DND-41 (cell line): ENCODE measurements around the gene TMF1.
A peak's percentile ranks its signal among the peaks of the same experiment; 100 is the strongest.

Source experiments
- ATAC-seq: fragments of 200-7000 bp; cut with Tn5 transposase; 3 replicates; pipeline ENCODE4 v1.9.1; 2021; ENCODE audit warnings: low read depth; ENCODE audit not compliant: insufficient read depth
- DNase-seq: peaks from one replicate; pipeline ENCODE4 v3.0.0-alpha.2; 2020
- H2AFZ ChIP-seq: 2 replicates; pipeline ENCODE4 v1.6.0; 2012; ENCODE audit warnings: low read depth, low read length
- H3K27ac ChIP-seq: 2 replicates; pipeline ENCODE4 v1.5.1; 2012; ENCODE audit warnings: low read length, inconsistent platforms
- H3K27me3 ChIP-seq: fragments of 200-600 bp; sonication (generic); 2 replicates; pipeline ENCODE4 v1.6.0; 2012; ENCODE audit warnings: low read length, mild to moderate bottlenecking, inconsistent platforms; ENCODE audit not compliant: insufficient read depth, poor library complexity
- H3K36me3 ChIP-seq: 2 replicates; pipeline ENCODE4 v1.5.1; 2012; ENCODE audit warnings: low read length, inconsistent platforms; ENCODE audit not compliant: insufficient read depth
- H3K4me1 ChIP-seq: 2 replicates; pipeline ENCODE4 v1.5.1; 2012; ENCODE audit warnings: mild to moderate bottlenecking, low read length; ENCODE audit not compliant: insufficient read depth
- H3K4me2 ChIP-seq: 2 replicates; pipeline ENCODE4 v1.6.0; 2012; ENCODE audit warnings: mild to moderate bottlenecking, moderate library complexity, low read length, inconsistent platforms; ENCODE audit not compliant: insufficient read depth
- H3K4me3 ChIP-seq, 2 experiments: fragments of 200-600 bp in 1 of 2; shearing (Covaris generic) in 1 of 2; 2 replicates each; pipeline ENCODE4 v1.5.1; 2012 to 2016; ENCODE audit warnings: inconsistent platforms in 2 of 2, low read length in 2 of 2, mild to moderate bottlenecking in 2 of 2, low read depth in 1 of 2, moderate library complexity in 1 of 2
- H3K79me2 ChIP-seq: 2 replicates; pipeline ENCODE4 v1.6.0; 2012; ENCODE audit warnings: low read length, inconsistent platforms; ENCODE audit not compliant: insufficient read depth
- H3K9ac ChIP-seq: 2 replicates; pipeline ENCODE4 v1.6.0; 2012; ENCODE audit warnings: low read depth, mild to moderate bottlenecking, inconsistent platforms, low read length, moderate library complexity
- H3K9me3 ChIP-seq: 2 replicates; pipeline ENCODE4 v1.5.1; 2012; ENCODE audit warnings: low read length, moderate library complexity, mild to moderate bottlenecking, inconsistent platforms; ENCODE audit not compliant: insufficient read depth, severe bottlenecking
- H4K20me1 ChIP-seq: 2 replicates; pipeline ENCODE4 v1.6.0; 2012; ENCODE audit warnings: low read length; ENCODE audit not compliant: insufficient read depth
- EZH2 ChIP-seq: IDR thresholded peaks from 3 replicates; pipeline ENCODE4 v1.6.1; 2012; ENCODE audit warnings: borderline replicate concordance, low read depth, mild to moderate bottlenecking, moderate library complexity, low read length, inconsistent platforms; ENCODE audit not compliant: severe bottlenecking
- TF ChIP-seq, protein P1 (sequence below): IDR thresholded peaks from 2 replicates; pipeline ENCODE4 v1.5.1; 2012; ENCODE audit warnings: borderline replicate concordance, low read length, moderate library complexity, mild to moderate bottlenecking; ENCODE audit not compliant: poor library complexity, severe bottlenecking; ENCODE audit errors: extremely low read depth

Gene TMF1

DNA sequence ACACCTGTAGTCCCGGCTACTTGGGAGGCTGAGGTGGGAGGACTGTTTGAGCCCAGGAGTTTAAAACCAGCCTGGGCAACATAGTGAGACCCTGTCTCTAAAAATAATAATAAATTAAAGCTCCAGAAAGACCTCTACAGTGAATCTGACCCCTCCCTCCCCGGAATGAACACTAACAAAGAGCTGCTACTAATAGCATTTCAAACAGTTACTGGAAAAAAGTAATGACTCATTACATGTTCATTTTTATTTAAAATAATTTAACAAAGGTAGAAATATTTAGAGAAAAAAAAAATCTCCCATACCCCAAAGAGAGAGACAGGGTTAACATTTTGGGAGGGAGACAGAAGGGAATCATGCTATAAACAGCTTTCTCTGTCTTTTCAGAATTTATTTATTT is 30.2 kb upstream of the TMF1 start:
- TF ChIP-seq, protein P1, sequence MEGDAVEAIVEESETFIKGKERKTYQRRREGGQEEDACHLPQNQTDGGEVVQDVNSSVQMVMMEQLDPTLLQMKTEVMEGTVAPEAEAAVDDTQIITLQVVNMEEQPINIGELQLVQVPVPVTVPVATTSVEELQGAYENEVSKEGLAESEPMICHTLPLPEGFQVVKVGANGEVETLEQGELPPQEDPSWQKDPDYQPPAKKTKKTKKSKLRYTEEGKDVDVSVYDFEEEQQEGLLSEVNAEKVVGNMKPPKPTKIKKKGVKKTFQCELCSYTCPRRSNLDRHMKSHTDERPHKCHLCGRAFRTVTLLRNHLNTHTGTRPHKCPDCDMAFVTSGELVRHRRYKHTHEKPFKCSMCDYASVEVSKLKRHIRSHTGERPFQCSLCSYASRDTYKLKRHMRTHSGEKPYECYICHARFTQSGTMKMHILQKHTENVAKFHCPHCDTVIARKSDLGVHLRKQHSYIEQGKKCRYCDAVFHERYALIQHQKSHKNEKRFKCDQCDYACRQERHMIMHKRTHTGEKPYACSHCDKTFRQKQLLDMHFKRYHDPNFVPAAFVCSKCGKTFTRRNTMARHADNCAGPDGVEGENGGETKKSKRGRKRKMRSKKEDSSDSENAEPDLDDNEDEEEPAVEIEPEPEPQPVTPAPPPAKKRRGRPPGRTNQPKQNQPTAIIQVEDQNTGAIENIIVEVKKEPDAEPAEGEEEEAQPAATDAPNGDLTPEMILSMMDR: no peak
- no peak for TF ChIP-seq EZH2
- H3K9me3 ChIP-seq: no peaks in the 10 kb centered on the region
- H3K4me1 ChIP-seq: peaks cover 81% of the 10 kb centered on the region
- H2AFZ ChIP-seq: no peak overlapping the region
- H3K9ac ChIP-seq: peak overlapping the region; percentile 86
- DNase-seq: no peak
- H3K36me3 ChIP-seq: no peaks in the 10 kb centered on the region; the same call in 1 of the 2 replicates
- no peak overlapping the region for H3K4me3 ChIP-seq
- no peaks in the 10 kb centered on the region for H3K27me3 ChIP-seq
- H3K4me2 ChIP-seq: peak overlapping the region; percentile 91
- ATAC-seq: no peak
- H3K79me2 ChIP-seq: peaks cover 64% of the 10 kb centered on the region
- H3K27ac ChIP-seq: peak overlapping the region; percentile 68
- H4K20me1 ChIP-seq: no peaks in the 10 kb centered on the region

DNA sequence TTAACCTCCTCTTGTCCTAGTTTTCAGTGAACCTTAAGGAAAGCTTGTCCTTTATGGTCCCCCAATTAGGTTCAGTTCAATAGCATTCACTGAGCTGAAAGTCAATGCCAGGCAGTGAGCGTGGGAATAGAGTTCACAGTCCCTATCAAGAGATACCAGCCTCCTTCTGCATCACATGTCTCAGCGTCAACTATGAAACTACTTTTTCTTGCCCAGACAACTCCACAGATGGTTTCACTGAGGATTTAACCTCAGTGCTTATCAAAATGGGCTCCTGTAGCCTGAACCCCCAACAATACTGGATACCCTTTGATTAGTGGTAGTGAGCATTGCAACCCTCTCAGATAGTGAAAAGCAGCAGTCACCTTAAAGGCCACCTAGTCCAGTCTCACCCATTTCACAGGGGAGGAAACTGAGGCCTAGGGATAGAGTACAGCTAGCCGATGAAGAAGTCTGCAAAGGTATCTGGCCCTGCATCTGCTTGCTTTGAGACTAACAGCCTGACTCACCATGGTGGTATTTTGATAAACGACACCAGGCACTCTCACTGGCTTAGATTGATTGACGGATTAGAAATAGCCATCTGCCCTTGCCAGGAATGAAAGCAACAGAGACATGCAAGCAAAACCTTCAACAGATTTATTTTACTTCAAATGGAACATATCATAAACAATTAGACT is 29.6 kb upstream of the TMF1 start:
- H3K79me2 ChIP-seq: peaks cover 64% of the 10 kb centered on the region
- ATAC-seq (no peak), DNase-seq (no peak)
- H3K27ac ChIP-seq: peak overlapping the region; percentile 19; the same call in 1 of the 2 replicates
- H3K4me3 ChIP-seq: no peak overlapping the region
- H3K36me3 ChIP-seq: peaks cover 1% of the 10 kb centered on the region; the same call in 1 of the 2 replicates
- no peak overlapping the region for H3K9ac ChIP-seq
- H2AFZ ChIP-seq: no peak overlapping the region
- no peak overlapping the region for H3K4me2 ChIP-seq
- H4K20me1 ChIP-seq: no peaks in the 10 kb centered on the region
- no peaks in the 10 kb centered on the region for H3K27me3 ChIP-seq
- H3K4me1 ChIP-seq: peaks cover 75% of the 10 kb centered on the region
- no peaks in the 10 kb centered on the region for H3K9me3 ChIP-seq
- TF ChIP-seq, protein P1: no peak
- no peak for TF ChIP-seq EZH2

DNA sequence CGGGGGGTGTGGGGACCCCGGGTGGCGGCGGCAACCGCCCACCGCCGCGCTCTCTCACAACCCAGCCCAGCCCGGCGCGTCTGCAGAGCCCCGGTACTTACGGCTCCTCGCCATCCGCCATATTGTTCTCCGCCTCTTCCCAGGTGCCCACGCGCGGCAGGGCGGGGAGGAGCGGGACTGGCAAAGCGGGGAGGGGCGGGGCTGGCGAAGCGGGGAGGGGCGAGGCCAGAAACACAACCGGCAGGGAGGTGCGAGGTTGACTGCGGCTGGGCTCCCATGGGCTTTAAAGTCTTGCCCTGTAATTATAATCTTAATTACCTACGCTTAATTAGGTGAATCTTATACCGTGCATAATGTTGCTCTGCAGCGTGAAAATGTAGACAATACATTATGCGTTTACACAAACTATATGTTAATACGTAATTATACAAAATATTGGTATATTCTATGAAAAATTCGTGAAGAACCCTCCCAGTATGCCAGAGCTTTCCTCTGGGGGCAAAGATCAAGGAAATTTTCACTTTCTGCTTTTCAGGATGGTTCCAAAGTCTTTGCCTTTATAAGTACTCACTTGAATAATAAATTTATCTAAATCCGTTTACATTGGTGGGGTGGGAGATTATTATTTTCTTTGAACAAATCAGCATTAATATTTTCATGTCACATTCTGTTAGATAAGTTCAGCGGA is 28.2 kb upstream of the TMF1 start, which contains the start of gene UBA3:
Gene UBA3, minus strand, starts transcription at position 133 of the 688 bp plus-strand sequence. Its CDS starts 12 bp downstream, at position 121.
- no peaks in the 10 kb centered on the region for H4K20me1 ChIP-seq
- H3K9ac ChIP-seq: peak within 1 kb of the TSS; percentile 74
- peak within 1 kb of the TSS; percentile 55 to 83 for H3K4me3 ChIP-seq
- no peaks in the 10 kb centered on the region for H3K27me3 ChIP-seq
- peak within 1 kb of the TSS; percentile 70 for H3K27ac ChIP-seq
- H3K4me1 ChIP-seq: peaks cover 62% of the 10 kb centered on the region
- H3K36me3 ChIP-seq: peaks cover 6% of the 10 kb centered on the region; the same call in 1 of the 2 replicates
- no peaks in the 10 kb centered on the region for H3K9me3 ChIP-seq
- TF ChIP-seq, protein P1: no peak
- TF ChIP-seq EZH2: no peak
- H3K4me2 ChIP-seq: peak within 1 kb of the TSS; percentile 77
- peak within 1 kb of the TSS; percentile 42 for H2AFZ ChIP-seq
- DNase-seq: peak; percentile 93
- peaks cover 64% of the 10 kb centered on the region for H3K79me2 ChIP-seq
- peak; percentile 79 for ATAC-seq
